SK-N-SH (cell line): ENCODE results near the gene IGF2R. TPM values are rescaled to one million over a fixed set of nuclear protein-coding genes. Genes with fewer than 3 reads are reported as not detected.
A peak's percentile ranks its signal among the peaks of the same experiment; 100 is the strongest.

Experiments used
- CTCF ChIA-PET: fragments of 300-600, 350-600 bp; formaldehyde crosslinking; extraction: SDS; loops from one replicate; lab custom pipeline; 2021; lab: Yijun Ruan, JAX
- POLR2A ChIA-PET: fragments of 350-600 bp; sonication (Branson Sonifier 250); formaldehyde crosslinking; extraction: SDS; loops from one replicate; lab custom pipeline; 2020; ENCODE audit warnings: antibody characterized with exemption, inconsistent platforms; lab: Yijun Ruan, JAX
- DNase-seq: peaks from one replicate; pipeline ENCODE4 v3.0.0; 2012
- H2AFZ ChIP-seq: fragments of 200-600 bp; sonication (generic); 2 replicates; pipeline ENCODE4 v1.8.1; 2016; ENCODE audit warnings: antibody characterized with exemption, mild to moderate bottlenecking, low read depth
- H3F3A ChIP-seq: fragments of 200-600 bp; sonication (generic); replicated peaks from 2 replicates; pipeline ENCODE3; 2016; ENCODE audit warnings: antibody characterized with exemption, mild to moderate bottlenecking; ENCODE audit not compliant: insufficient read depth
- H3K27ac ChIP-seq, 2 experiments: fragments of 200-500 bp in 1 of 2; fragments of 200-600 bp in 1 of 2; sonication (Bioruptor generic) in 1 of 2; sonication (generic), shearing (Covaris generic) in 1 of 2; 2 replicates each; pipeline versions ENCODE4 v1.5.1 to v1.6.1; 2014 to 2016; ENCODE audit warnings: low read depth in 2 of 2, inconsistent platforms in 1 of 2, low read length in 1 of 2, mild to moderate bottlenecking in 1 of 2, mixed read lengths in 1 of 2
- H3K27me3 ChIP-seq: fragments of 200-600 bp; sonication (generic), shearing (Covaris generic); 2 replicates; pipeline ENCODE4 v1.6.1; 2016; ENCODE audit warnings: mixed run types; ENCODE audit not compliant: insufficient read depth
- H3K36me3 ChIP-seq, 2 experiments: fragments of 200-500 bp in 1 of 2; fragments of 200-600 bp in 1 of 2; sonication (Bioruptor generic) in 1 of 2; sonication (generic) in 1 of 2; replicated peaks in 1 of 2; 2 replicates each; pipeline versions ENCODE3 to v1.5.1; 2014 to 2016; ENCODE audit warnings: low read length in 1 of 2, mild to moderate bottlenecking in 1 of 2; ENCODE audit not compliant: insufficient read depth in 2 of 2, control insufficient read depth in 1 of 2
- H3K4me1 ChIP-seq, 2 experiments: fragments of 200-500 bp in 1 of 2; fragments of 200-600 bp in 1 of 2; sonication (Bioruptor generic) in 1 of 2; sonication (generic), shearing (Covaris generic) in 1 of 2; 2 replicates each; pipeline versions ENCODE4 v1.5.1 to v1.6.1; 2014 to 2016; ENCODE audit warnings: low read depth in 1 of 2, low read length in 1 of 2, mixed run types in 1 of 2; ENCODE audit not compliant: insufficient read depth in 2 of 2, control insufficient read depth in 1 of 2
- H3K4me2 ChIP-seq: fragments of 200-600 bp; sonication (generic), shearing (Covaris generic); 2 replicates; pipeline ENCODE4 v1.6.1; 2017; ENCODE audit warnings: mixed run types
- H3K4me3 ChIP-seq, 2 experiments: fragments of 200-500 bp in 1 of 2; fragments of 200-600 bp in 1 of 2; sonication (Bioruptor generic) in 1 of 2; sonication (generic), shearing (Covaris generic) in 1 of 2; 2 replicates each; pipeline versions ENCODE4 v1.5.1 to v1.8.1; 2014 to 2016; ENCODE audit warnings: low read depth in 2 of 2, inconsistent platforms in 1 of 2, low read length in 1 of 2, mild to moderate bottlenecking in 1 of 2, mixed read lengths in 1 of 2, moderate library complexity in 1 of 2
- H3K79me2 ChIP-seq: fragments of 200-600 bp; sonication (generic); 2 replicates; pipeline ENCODE4 v1.8.1; 2017; ENCODE audit warnings: mild to moderate bottlenecking; ENCODE audit not compliant: insufficient read depth
- H3K9ac ChIP-seq: fragments of 200-600 bp; sonication (generic); 2 replicates; pipeline ENCODE4 v1.6.1; 2017; ENCODE audit warnings: mixed run types
- H3K9me2 ChIP-seq: fragments of 200-600 bp; sonication (generic); 2 replicates; pipeline ENCODE4 v1.6.1; 2017; ENCODE audit warnings: mixed run types
- H3K9me3 ChIP-seq: fragments of 200-600 bp; sonication (generic); 2 replicates; pipeline ENCODE4 v1.6.1; 2017; ENCODE audit warnings: mixed run types, mild to moderate bottlenecking, moderate library complexity
- H4K20me1 ChIP-seq: fragments of 200-600 bp; sonication (generic); 2 replicates; pipeline ENCODE4 v1.6.1; 2017; ENCODE audit warnings: mild to moderate bottlenecking, mixed run types; ENCODE audit not compliant: insufficient read depth
- ELF1 ChIP-seq: IDR thresholded peaks from 2 replicates; pipeline ENCODE4 v1.4.0; 2012
- EP300 ChIP-seq, 2 experiments: IDR thresholded peaks; 2 replicates each; pipeline versions ENCODE4 v1.4.0 to v1.6.1; 2012; ENCODE audit warnings: borderline replicate concordance in 1 of 2, low read depth in 1 of 2, low read length in 1 of 2
- NFIC ChIP-seq: IDR thresholded peaks from 2 replicates; pipeline ENCODE4 v1.4.0; 2012; ENCODE audit warnings: borderline replicate concordance
- RAD21 ChIP-seq: IDR thresholded peaks from 2 replicates; pipeline ENCODE4 v1.6.1; 2012; ENCODE audit warnings: mild to moderate bottlenecking, low read length
- SMC3 ChIP-seq: IDR thresholded peaks from 2 replicates; pipeline ENCODE4 v1.6.1; 2012; ENCODE audit warnings: low read depth, low read length, improper control_type of control experiment
- TCF12 ChIP-seq: IDR thresholded peaks from 2 replicates; pipeline ENCODE4 v1.4.0; 2012
- TEAD4 ChIP-seq: IDR thresholded peaks from 2 replicates; pipeline ENCODE4 v1.4.0; 2012; ENCODE audit warnings: mild to moderate bottlenecking, borderline replicate concordance; ENCODE audit not compliant: insufficient read depth
- WGBS: methylation state at CpG from one replicate; pipeline ENCODE4 v1.1.6; 2017; ENCODE audit warnings: low lambda C conversion rate; 5-methylcytosine and 5-hydroxymethylcytosine counted together
- polyA plus RNA-seq, 3 experiments: library from polyadenylated mRNA; depleted of rRNA; stranded (reverse); fragments of >200 nt; gene quantifications; 2 replicates each; pipeline ENCODE4 v1.2.3, GENCODE V29; 2012
- TF ChIP-seq, protein P1 (sequence below): fragments of 150-350 bp; IDR thresholded peaks from 2 replicates; pipeline ENCODE4 v1.6.1; 2016; ENCODE audit warnings: mild to moderate bottlenecking, low read depth, low read length
- TF ChIP-seq, protein P2 (sequence below): fragments of 200-600 bp; sonication (generic); IDR thresholded peaks from 2 replicates; pipeline ENCODE4 v1.6.1; 2017; ENCODE audit warnings: antibody characterized with exemption, mild to moderate bottlenecking, moderate library complexity
- TF ChIP-seq, protein P3 (sequence below): IDR thresholded peaks from 2 replicates; pipeline ENCODE4 v1.4.0; 2012; ENCODE audit warnings: low read depth, borderline replicate concordance
- TF ChIP-seq, protein P4 (sequence below): IDR thresholded peaks from 2 replicates; pipeline ENCODE4 v1.4.0; 2012; ENCODE audit warnings: low read depth, borderline replicate concordance
- TF ChIP-seq, protein P5 (sequence below): IDR thresholded peaks from 2 replicates; pipeline ENCODE4; 2012

IGF2R gene
- polyA plus RNA-seq, 1 of the 3 experiments (the other 2 are of a cell fraction): 45.0 TPM

DNA sequence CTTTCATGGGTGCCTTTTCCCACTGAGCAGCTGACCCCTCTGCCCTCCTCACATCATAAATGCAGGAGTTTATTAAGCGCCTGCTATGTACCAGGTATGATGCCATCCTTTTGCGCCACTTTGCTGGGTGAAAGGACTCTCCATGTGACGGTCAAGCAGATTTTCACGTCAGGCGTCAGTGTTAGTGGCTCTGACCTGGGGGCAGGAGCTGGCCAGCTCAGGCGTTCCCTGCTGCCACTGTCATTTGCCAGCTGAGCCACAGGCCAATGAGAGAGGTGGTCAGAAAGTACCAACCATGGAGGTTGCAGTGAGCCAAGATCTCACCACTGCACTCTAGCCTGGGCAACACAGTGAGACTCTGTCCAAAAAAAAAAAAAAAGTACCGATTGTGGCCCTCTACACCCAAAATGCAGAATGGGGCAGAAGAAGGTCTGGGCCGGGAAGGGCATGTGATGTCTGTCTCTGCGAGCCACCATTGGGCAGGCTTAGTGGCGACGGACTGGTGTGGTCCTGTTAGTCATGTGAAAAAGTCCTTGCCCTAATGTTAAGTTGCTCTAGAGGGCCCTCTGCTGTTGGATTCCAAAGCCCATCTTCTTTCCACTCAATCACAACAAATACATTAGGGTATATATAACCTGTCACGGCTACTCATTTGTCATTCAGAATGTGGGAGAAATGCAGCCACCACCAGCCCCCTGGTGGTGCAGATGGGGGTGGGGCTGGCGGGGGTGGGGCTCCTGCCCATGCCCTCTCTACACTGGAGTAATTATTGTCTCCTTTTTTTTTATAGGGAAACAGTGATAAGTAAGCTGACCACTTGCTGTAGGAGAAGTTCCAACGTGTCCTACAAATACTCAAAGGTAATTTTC, 134.3 kb downstream of the IGF2R start:
- ChIA-PET CTCF (interaction anchor here (1.0 to 1.9 kb wide), 3 partner anchors 10 to 240 kb away, joined by 3 to 8 read pairs (median 6); no protein-coding TSS in a partner anchor), POLR2A (no interaction called here)
- H3K36me3 ChIP-seq: peaks cover 36 to 58% of the 10 kb centered on the region in 2 experiments
- no peaks in the 10 kb centered on the region for H3K4me1 ChIP-seq
- peak; percentile 45 for DNase-seq
- no peak overlapping the region; a peak in 1 of 4 replicates for H3K4me3 ChIP-seq
- no peaks in the 10 kb centered on the region for H3F3A ChIP-seq
- H3K9me2 ChIP-seq: no peaks in the 10 kb centered on the region
- no peaks in the 10 kb centered on the region for H3K27me3 ChIP-seq
- no peak overlapping the region for H2AFZ ChIP-seq
- no peak overlapping the region for H3K9ac ChIP-seq
- H4K20me1 ChIP-seq: no peaks in the 10 kb centered on the region
- no peaks in the 10 kb centered on the region for H3K79me2 ChIP-seq
- TF ChIP-seq, protein P1, sequence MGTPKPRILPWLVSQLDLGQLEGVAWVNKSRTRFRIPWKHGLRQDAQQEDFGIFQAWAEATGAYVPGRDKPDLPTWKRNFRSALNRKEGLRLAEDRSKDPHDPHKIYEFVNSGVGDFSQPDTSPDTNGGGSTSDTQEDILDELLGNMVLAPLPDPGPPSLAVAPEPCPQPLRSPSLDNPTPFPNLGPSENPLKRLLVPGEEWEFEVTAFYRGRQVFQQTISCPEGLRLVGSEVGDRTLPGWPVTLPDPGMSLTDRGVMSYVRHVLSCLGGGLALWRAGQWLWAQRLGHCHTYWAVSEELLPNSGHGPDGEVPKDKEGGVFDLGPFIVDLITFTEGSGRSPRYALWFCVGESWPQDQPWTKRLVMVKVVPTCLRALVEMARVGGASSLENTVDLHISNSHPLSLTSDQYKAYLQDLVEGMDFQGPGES: no peak
- TF ChIP-seq, protein P2, sequence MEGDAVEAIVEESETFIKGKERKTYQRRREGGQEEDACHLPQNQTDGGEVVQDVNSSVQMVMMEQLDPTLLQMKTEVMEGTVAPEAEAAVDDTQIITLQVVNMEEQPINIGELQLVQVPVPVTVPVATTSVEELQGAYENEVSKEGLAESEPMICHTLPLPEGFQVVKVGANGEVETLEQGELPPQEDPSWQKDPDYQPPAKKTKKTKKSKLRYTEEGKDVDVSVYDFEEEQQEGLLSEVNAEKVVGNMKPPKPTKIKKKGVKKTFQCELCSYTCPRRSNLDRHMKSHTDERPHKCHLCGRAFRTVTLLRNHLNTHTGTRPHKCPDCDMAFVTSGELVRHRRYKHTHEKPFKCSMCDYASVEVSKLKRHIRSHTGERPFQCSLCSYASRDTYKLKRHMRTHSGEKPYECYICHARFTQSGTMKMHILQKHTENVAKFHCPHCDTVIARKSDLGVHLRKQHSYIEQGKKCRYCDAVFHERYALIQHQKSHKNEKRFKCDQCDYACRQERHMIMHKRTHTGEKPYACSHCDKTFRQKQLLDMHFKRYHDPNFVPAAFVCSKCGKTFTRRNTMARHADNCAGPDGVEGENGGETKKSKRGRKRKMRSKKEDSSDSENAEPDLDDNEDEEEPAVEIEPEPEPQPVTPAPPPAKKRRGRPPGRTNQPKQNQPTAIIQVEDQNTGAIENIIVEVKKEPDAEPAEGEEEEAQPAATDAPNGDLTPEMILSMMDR: peak; percentile 59
- TF ChIP-seq EP300 (IDR thresholded peaks at IDR 0.05; ENCODE audit: borderline replicate concordance in 1 of 2, low read depth in 1 of 2, low read length in 1 of 2) (no peak), RAD21 (peak; percentile 30), SMC3 (peak; percentile 26; the same call in 1 of the 2 replicates)
- TF ChIP-seq, protein P3, sequence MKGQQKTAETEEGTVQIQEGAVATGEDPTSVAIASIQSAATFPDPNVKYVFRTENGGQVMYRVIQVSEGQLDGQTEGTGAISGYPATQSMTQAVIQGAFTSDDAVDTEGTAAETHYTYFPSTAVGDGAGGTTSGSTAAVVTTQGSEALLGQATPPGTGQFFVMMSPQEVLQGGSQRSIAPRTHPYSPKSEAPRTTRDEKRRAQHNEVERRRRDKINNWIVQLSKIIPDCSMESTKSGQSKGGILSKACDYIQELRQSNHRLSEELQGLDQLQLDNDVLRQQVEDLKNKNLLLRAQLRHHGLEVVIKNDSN: no peak
- no peaks in the 10 kb centered on the region for H3K9me3 ChIP-seq
- WGBS: 88% methylated on average over 14 of the region's 14 CpGs
- H3K27ac ChIP-seq: no peak overlapping the region
- no peak overlapping the region for H3K4me2 ChIP-seq

DNA sequence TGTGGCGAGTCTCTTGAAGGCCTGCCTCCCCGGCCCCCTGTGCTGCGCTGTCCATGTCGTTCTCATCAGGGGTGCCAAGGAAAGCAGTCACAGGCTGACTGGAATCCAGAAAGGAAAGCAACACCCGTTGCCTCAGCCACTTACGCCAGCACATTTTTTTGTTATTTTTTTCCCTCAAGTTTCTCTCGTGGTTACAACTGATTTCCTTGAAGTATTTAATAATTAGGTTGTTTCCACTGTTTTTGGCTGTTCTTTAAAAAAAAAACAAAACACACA, 134.9 kb downstream of the IGF2R start:
- 96% methylated on average over 7 of the region's 7 CpGs for WGBS
- H3K36me3 ChIP-seq: peaks cover 36 to 58% of the 10 kb centered on the region in 2 experiments
- POLR2A ChIA-PET: no interaction called here
- H4K20me1 ChIP-seq: no peaks in the 10 kb centered on the region
- no peaks in the 10 kb centered on the region for H3K27me3 ChIP-seq
- no peak overlapping the region for H3K4me3 ChIP-seq
- no peak for TF ChIP-seq TEAD4
- TF ChIP-seq ELF1: no peak
- no peak for TF ChIP-seq NFIC
- TF ChIP-seq TCF12: no peak
- TF ChIP-seq, protein P4, sequence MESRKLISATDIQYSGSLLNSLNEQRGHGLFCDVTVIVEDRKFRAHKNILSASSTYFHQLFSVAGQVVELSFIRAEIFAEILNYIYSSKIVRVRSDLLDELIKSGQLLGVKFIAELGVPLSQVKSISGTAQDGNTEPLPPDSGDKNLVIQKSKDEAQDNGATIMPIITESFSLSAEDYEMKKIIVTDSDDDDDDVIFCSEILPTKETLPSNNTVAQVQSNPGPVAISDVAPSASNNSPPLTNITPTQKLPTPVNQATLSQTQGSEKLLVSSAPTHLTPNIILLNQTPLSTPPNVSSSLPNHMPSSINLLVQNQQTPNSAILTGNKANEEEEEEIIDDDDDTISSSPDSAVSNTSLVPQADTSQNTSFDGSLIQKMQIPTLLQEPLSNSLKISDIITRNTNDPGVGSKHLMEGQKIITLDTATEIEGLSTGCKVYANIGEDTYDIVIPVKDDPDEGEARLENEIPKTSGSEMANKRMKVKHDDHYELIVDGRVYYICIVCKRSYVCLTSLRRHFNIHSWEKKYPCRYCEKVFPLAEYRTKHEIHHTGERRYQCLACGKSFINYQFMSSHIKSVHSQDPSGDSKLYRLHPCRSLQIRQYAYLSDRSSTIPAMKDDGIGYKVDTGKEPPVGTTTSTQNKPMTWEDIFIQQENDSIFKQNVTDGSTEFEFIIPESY: no peak
- TF ChIP-seq, protein P5, sequence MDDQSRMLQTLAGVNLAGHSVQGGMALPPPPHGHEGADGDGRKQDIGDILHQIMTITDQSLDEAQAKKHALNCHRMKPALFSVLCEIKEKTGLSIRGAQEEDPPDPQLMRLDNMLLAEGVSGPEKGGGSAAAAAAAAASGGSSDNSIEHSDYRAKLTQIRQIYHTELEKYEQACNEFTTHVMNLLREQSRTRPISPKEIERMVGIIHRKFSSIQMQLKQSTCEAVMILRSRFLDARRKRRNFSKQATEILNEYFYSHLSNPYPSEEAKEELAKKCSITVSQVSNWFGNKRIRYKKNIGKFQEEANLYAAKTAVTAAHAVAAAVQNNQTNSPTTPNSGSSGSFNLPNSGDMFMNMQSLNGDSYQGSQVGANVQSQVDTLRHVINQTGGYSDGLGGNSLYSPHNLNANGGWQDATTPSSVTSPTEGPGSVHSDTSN: no peak
- TF ChIP-seq, protein P2: no peak
- no peaks in the 10 kb centered on the region for H3K9me2 ChIP-seq
- no peaks in the 10 kb centered on the region for H3F3A ChIP-seq
- no peak for DNase-seq
- H2AFZ ChIP-seq: no peak overlapping the region
- H3K27ac ChIP-seq: no peak overlapping the region
- CTCF ChIA-PET: no interaction called here
- H3K9me3 ChIP-seq: no peaks in the 10 kb centered on the region
- H3K4me1 ChIP-seq: no peaks in the 10 kb centered on the region
- H3K79me2 ChIP-seq: no peaks in the 10 kb centered on the region
- H3K9ac ChIP-seq: no peak overlapping the region
- H3K4me2 ChIP-seq: no peak overlapping the region
